Activated CD8-positive, alpha-beta memory T cell treated with anti-CD3 and anti-CD28 coated beads, Interleukin-2, amount 50 U/mL, for 24 hours (primary cell): ENCODE measurements around the gene AFAP1.

ENCODE experiments used
- DNase-seq: peaks from one replicate; pipeline ENCODE4 v3.0.0-alpha.2; 2020; ENCODE audit errors: extremely low read depth

Gene AFAP1

DNA sequence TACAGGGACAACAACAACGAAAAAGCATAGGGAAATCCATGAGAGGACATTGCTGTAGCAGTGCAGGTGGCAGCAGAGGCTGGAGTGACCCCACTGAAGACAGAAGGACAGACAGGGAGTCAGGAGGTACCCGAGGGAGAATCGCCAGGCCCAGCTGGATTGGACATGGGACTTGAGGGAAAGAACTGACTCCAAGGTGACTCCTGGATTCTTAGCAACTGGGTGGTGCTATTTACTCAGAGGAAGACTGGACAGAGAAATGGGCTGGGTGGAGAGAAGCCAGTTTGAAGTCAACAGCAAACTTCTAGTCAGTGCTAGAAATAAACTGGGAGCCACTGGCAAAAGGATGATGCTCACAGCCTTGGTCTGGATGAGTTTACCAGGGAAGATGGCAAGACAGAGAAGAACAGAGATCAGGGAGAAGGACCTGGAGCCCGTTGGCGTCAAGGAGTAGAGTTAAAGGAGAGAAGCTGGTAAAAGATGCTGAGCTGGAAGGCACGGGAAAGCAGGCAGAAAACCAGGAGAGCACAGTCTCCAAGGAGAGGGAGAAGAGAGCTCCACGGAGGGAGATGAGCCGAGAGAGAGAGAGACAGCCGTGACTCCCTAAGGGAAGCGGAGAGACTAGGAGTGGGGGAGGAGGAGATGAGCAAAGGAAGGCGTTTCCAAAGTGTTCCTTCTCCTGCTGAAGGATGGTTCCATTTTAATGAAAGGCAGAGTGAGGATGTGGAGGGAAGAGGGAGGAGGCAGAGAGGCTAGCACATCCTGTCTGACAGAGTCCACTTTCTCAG is 119.4 kb downstream of the AFAP1 start:
- no peak for DNase-seq

DNA sequence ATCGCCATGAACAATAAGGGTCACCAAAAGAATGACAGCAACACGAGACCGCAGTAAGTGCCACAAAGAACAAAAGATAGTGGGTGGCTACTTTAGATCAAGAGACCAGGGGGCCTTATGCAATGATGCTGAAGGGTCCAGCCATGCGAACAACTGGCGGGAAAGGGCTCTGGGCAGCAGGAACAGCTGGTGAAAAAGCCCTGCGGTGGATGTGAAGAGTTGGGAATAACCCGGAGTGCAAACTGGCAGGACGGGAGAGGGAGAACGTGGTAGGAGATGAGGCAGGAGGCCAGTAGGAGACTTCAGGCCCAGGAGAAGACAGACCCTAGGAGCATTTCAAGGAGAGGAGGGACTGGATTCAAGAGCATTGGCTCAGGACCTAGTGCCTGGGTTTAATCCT is 120.2 kb downstream of the AFAP1 start:
- DNase-seq, result no peak

DNA sequence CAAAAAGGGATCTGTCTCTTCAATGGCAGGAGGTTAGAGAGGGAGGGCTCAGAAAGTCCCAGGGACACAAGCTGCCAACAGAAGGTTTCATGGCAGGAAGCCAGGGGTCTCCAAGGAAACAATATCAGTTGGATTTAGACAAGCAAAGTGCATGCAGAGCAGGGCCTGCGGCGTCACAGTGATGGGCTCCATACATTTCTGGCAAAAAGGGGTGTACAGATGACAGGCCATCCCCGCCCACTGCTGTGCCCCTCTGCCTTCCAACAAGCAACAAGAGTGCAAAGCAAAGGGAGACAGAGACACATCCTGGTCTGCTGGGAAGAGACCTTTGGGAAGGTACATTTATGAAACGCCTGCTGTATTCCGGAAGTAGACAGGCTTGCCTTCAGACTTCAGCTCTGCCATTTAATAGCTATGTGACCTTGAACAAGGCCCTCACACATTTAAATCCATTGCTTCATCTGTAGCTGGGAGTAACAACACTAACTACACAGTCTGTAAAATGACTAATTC is 121.2 kb downstream of the AFAP1 start:
- DNase-seq, result no peak

DNA sequence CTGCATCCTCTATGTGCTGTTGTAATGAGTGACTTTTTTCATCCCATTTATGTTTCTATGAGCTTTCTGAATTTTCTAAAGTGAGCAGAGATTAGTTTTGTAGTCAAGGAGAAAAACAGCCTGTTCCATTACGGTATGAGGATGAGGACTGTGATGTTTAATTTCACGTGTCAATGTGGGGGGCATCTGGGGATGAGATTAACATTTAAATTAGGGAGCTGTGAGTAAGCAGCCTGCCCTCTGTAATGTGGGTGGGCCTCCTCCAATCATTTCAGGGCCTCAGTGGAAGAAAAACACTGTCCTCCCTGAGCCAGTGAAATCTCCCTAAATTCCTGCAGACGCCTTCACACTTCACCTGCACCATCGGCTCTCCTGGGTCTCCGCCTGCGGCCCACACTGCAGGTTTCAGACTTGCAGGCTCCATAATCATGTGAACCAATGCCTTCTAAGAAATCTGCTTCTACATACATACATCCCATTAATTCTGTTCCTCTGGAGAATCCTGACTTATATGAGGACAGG is 121.7 kb downstream of the AFAP1 start:
- DNase-seq, result no peak

DNA sequence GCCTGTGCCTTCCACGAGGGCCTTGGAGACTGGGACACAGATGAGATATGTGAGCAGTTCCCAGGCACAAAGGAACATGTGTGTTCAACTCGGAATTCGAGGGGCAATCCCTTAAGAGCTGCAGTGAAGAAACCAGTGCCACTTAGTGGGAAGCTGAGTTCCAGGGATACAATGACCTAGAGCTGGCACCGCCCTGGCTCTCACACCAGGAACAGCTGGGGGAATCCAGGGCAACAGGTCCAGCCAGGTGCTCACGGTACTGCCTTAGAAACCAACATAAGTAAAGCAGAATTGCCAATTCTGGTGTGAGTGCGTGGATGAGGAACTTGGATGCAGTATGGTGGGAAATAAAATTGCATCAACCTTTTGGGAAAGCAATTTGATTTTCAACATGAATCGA is 122.9 kb downstream of the AFAP1 start:
- no peak for DNase-seq

DNA sequence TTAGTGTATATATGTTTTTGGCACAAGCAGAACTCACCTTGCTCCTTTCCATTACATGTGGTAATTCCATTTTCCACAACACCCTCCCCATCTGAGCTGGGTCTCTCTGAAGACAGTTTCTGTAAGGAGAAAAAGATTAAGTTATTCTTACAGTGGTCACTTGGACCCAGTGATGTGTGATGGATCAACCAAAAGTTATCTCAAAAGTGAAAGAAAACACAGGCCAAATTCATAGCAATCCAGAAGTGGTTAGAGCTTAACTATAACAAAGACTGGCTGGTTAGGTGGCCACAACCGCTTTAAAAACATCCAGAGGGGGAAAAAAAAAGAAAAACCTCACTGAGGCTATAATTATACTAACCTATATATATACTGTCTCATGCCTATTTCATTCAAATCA is 123.7 kb downstream of the AFAP1 start:
- no peak for DNase-seq

DNA sequence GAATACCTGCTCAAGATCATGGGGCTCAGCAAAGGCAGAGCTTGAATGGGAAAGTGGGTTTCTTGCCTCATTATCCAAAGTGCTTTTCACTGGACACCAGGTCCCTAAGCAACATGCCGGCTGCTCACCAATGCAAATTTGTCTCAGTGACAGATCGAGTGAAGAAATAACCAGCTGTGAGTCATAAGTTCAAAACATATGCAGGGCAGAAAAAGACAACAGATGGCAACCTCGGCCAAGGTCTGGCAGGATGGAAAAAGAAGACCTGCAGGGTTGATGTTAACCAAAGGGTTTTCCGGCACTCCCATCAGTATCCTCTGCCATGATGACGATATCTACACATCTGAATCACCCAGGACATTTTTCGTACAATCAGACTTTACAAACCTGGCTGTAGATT is 124.1 kb downstream of the AFAP1 start:
- no peak for DNase-seq

DNA sequence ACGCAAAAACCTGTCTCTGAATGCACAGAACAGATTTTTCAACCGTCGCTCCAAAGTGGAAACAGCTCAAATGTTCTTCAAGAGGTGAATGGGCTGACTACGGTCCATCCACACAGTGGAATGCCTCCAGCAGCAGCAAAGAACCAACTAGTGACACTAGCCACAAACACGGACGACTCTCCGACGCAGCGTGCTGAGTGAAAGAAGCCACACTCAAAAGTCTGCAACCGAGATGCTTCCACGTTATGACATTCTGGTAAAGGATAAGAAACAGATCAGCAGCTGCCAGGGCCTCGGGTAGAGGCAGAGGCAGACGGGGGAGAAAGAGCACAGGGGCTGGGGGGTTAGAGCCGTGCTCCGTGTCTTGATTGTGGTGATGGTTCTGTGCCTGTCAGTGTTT is 125.2 kb downstream of the AFAP1 start:
- DNase-seq, result no peak

DNA sequence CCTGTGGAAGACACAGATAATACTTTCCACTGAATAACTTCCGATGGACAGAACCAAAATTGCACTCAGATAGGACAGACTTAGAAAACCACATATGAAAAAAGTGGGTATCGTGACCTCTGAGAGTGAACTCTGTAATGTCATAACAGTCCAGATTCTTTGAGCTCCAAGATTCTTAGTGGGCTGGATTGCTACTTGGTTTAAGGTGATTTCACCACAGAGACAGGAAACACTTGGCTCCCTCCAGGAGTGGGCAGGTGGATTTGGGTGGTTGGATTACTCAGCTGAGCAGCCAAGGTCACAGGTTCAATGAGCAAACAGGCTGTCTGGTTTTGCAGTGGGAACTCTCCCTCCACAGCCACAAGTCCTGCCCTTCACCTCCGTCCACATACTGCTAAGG is 126.0 kb downstream of the AFAP1 start:
- DNase-seq, result no peak

DNA sequence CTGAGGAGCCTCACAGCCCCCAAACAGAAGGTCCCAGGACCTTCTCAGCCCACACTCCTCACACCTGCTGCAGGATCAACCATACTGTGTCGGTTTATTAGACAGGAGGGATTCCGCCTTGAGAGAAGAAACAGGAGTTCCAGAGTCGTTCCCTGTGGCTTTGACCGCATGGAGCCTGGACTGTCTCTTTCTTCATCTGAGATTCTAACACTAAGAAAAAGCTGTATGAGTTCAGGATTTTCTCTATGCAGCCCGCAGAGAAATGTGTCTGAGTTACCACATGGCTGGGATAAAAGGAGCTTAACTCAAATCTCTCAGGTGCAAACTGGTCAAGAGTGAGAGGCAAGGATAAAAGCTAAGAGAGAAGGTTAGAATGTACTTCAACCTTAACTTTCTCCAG is 126.7 kb downstream of the AFAP1 start:
- no peak for DNase-seq

DNA sequence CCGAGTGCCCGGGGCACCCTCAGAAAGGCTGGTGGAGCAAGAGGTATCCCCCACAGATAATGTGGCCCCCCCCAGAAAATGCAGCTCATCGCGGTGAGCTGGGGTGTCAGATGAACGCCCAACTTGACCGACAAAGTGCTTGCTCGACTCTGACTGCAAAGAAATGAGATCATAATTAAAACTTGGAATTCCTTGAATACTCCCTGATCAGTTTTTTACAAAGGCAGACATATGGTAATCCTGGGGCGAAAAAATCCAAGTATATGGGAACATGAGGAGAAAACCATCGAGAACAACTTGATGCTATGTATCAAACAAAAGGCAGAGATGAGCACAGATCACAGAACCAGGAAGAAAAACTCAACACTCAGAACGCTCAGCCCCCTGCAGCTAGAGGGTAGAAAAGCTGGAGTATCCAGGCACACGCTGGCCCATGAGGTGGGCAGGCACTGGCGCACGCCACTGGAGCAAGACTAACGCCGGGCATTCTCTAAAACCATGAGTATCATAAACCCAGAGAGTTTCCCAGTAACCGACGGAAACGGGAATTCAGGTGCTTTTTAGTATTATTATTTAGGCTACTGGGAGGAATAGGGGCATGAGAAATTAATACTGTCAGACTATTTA is 127.3 kb downstream of the AFAP1 start:
- no peak for DNase-seq

DNA sequence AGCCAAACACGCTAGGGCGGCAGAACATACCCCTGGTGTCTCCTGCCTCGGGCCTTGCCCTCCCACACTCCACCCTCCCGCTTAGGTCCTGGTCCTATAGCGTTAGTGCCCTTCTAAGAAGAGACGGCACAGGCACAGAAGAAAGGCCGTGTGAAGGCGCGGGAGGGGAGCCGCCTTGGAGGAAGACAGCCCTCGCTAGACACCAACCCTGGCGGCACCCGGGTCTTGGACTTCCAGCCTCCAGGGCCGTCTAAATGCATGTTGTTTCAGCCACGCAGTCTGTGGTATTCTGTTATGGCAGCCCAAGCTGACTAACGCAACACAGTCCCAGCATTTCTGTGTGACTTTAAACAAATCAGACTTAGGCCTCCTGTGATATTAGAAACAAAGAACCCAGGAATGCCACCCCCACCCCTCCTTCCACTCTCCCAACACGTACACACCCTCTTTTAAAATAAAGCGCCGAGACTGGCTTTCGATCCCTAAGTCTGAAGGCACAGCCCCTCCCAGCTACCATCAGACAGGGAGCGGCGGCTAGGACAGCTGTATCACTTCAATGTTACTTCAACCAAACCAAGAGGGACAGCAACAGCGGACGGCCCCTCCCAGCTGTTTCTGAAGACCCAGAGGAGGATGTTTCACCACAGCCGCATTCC is 128.0 kb downstream of the AFAP1 start:
- no peak for DNase-seq

DNA sequence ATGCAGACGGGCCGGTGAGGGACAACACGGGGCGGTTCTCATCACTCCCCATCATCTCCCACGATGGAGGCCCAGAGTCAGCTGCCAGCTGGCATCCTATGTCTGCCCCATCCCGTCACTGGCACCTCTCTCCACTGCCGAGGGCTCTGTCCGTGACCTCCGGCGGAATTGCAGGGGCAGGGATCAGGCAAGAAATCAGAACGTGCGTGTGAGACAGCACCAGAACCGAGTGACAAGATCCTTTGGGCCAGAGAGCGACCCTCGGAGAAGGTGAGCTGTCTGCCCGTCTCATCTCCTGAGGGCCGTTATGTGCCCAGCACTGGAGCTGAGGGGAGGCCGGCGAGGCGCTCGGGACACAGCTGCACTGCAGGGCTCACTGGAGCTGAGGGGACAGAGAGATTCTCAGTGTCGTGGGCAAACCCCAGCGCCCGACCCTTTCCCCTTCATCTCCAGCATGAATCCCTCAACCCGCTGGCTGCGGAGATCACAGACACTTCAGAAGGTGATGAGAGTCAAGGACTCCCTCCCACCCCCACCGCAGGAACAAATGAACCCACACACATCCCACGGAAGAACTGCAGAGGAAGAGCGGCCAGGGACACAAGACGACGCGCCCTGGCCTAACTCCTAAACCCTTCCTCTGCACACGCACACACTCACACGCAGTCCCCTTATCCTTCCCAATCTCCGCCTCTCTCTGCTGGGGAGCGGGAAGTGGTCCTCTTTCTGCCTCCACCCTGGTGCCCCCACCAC is 128.7 kb downstream of the AFAP1 start:
- DNase-seq, result no peak

DNA sequence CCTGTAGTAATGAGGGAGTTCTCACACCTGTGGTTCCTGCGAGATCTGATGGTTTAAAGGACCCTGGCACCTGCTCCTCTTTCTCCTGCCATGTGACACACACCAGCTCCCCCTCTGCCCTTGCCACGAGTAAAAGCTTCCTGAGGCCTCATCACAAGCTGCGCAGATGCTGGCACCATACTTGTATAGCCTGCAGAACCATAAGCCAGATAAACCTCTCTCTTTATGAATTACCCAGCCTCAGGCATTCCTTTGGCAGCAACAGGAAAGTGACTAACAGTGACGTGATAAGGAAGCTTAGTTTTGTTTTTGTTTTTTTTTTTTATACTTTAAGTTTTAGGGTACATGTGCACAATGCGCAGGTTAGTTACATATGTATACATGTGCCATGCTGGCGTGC is 130.9 kb downstream of the AFAP1 start:
- no peak for DNase-seq

DNA sequence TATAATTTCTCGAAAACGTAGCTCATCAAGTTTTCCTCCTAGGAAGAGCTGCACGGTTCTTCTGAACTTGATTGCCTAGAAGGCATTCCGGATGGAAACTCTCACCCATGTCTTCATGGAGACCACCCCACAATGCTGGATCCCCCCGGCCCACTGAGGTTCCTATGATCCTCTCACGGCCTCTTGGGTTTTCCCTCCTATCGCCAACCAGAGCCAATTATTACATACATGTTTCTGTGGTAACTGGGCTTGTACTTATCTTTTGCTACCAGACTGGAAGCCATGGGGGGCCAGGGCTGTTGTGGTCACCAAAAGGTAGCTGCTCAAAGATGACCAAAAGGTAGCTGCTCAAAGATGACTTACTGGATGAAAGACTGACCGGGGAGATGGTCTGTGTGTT is 131.5 kb downstream of the AFAP1 start:
- no peak for DNase-seq

DNA sequence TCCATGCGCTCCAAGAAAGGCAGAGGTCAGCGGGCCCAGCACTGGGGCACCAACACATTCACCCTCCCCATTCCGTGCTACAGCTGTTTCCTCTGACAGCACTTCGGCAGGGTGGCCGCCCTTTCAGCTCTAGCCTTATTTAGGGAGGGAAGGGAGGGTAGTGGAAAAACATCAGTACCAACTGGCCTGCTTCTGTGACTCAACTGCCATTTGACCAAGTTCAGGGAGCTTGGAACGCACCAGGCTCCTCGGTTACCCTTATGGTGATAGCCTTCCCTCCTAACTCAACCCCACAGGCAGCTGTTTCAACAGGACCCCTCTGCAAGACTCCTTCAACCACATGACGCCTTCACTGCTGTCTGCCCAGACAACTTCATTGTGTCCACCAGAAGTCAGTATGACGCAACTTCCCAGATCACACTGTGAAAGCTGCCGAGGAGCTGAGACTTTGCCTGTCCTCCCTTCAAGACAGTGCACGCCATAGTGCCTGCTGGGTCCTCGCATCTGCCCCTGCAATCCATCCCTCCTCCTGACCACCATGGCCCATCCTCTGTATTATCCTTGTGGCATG is 132.2 kb downstream of the AFAP1 start:
- DNase-seq, result no peak

DNA sequence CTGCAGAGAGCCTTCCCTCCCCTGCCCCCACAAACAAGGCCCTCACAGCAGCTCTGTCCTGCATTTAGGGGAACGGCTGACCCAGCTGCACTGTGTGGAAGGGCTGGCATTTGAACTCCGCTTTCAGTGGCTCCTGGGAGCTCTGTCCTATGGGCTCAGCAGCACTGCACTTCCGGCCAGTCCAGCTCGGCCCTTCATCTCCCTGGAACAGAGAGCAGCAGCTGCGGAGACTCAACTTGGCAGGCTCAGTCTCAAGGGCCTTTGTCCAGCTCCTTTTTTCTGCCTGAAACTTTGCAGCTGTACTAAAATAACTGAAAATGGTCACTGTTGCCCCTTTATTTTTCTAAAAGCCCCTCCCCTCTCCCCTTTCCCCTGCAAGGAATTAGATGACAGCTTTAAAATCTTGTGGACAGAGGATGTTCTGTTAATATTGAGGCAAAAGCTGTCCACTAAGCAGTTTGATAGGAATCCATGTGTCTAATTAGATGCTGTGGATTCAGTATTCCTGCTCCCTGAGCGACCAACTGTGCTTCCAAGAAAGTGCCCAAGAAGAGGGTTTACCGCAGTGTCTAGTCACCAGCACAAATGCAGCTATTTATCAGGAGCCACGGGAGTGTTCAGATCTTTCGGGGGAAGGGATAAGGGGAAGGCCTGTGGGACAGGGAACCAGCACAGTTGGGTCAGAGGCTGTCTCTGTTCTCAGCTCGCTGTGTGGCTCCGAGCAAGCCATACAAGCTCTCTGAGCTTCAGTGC is 133.1 kb downstream of the AFAP1 start:
- no peak for DNase-seq

DNA sequence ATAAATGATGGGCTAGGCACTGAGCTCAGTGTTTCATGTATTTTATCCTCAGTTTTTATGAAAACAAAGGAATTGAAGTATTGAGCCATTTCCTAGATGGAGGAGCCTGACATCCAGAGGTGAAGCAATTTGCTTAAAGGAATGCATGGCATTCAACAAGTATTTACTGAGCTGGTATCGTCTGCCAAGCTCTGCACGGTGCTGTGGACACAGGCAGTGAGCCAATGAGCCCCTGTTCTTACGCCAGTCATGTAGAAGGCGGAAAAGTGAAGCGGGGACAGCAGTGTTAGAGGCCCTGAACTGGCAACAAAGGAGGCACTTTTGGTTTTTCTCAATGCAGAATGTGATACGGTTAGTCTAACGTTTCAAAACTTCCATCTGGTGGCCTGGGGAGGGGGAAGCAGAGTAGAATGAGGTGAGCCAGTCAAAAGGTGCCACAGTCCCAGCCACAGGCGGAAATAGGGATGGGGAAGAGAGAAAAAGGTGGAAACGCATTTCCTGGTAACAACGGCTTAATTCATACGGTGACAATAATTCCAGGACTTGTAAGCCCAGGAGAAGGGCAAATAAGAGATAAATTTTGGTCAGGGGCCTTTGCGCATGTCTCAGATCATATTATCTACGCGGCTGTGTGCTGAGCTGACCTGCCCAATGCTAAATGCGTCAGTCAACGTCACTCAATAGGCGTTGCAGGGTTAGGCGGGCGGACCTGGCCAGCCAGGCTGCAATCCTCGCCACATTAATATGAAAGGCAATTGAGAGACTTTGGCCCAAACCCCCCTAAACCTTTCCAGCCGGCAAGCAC is 133.9 kb downstream of the AFAP1 start:
- DNase-seq, result no peak

DNA sequence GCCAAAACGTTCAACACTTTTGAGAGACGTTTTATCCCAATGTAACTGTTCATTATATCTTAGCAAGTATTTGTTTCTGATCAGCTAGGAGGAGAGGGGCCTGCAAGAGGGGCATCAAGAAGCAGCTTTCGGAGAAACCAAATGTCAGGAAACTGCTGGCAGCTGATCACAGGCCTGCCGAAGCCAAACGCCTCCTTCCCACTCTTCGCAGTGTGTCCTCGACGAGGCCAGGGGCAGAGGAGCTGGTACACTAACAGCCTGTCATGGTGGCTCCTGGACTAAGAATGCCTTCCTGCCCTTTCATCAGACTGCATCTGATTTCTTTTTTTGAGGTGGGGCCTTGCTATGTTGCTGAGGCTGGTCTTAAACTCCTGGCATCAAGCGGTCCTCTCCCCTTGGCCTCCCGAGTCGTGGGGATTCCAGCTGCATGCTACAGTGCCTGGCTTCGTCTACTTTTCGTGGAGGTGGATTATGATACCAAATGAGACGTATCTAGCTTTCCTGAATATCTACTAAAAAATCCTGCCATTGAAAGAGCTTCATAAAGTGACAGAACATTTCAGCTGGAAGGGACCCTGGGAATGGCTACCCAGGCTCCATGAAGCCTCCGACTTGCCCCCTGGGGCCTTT is 134.8 kb downstream of the AFAP1 start:
- DNase-seq, result no peak
